Bronchial epithelial cell (primary cell): ENCODE results near the gene PHF5A. TPM values are rescaled to one million over a fixed set of nuclear protein-coding genes. Genes with fewer than 3 reads are reported as not detected.

Experiments
- DNase-seq: peaks from one replicate; pipeline ENCODE4 v3.0.0-alpha.2; 2010; ENCODE audit warnings: low read depth
- FAIRE-seq: peaks from 2 replicates; lab custom pipeline; 2011; peaks lifted over from hg19 to GRCh38; lab: Jason Lieb, UNC
- H3K27me3 ChIP-seq: 2 replicates; pipeline ENCODE4 v1.5.1; 2011; ENCODE audit warnings: low read length; ENCODE audit not compliant: control insufficient read depth, insufficient read depth
- H3K36me3 ChIP-seq: 2 replicates; pipeline ENCODE4 v1.5.1; 2011; ENCODE audit warnings: low read length; ENCODE audit not compliant: control insufficient read depth, insufficient read depth
- H3K4me3 ChIP-seq: 2 replicates; pipeline ENCODE4 v1.5.1; 2011; ENCODE audit warnings: mild to moderate bottlenecking, low read depth, low read length, control low read depth
- CTCF ChIP-seq: IDR thresholded peaks from 2 replicates; pipeline ENCODE4 v1.5.1; 2011; ENCODE audit warnings: mild to moderate bottlenecking, moderate library complexity, low read length, control low read depth, inconsistent platforms; ENCODE audit not compliant: insufficient read depth, severe bottlenecking
- total RNA-seq: library from RNA; depleted of rRNA; stranded (reverse); fragments of >200 nt; gene quantifications from 2 replicates; pipeline ENCODE4 v1.2.1, GENCODE V29; 2014

PHF5A gene
- total RNA-seq, 1 donor from 2014 or later: 111 TPM

GRCh38 chr22:41512421-41513194, 44.1 kb upstream of the PHF5A start:
- no peak overlapping the region for H3K4me3 ChIP-seq
- DNase-seq (peak; percentile 50), FAIRE-seq (peak; percentile 23)
- peaks cover 24% of the 10 kb centered on the region for H3K36me3 ChIP-seq
- H3K27me3 ChIP-seq: no peaks in the 10 kb centered on the region
- TF ChIP-seq CTCF: no peak

- no peak for TF ChIP-seq CTCF
- no peaks in the 10 kb centered on the region for H3K27me3 ChIP-seq
- FAIRE-seq (no peak), DNase-seq (no peak)
- no peak overlapping the region for H3K4me3 ChIP-seq
- H3K36me3 ChIP-seq: peaks cover 29% of the 10 kb centered on the region
These were observed 43.1 kb upstream of the PHF5A start for GRCh38 chr22:41511521-41511968.

- no peak for TF ChIP-seq CTCF
- DNase-seq (no peak), FAIRE-seq (no peak)
- Histone ChIP-seq H3K27me3 (no peaks in the 10 kb centered on the region), H3K4me3 (no peak overlapping the region), H3K36me3 (peaks cover 20% of the 10 kb centered on the region)
These were observed 40.3 kb upstream of the PHF5A start for GRCh38 chr22:41508770-41509170.

GRCh38 chr22:41507330-41508063, 39.0 kb upstream of the PHF5A start:
- Histone ChIP-seq H3K27me3 (no peaks in the 10 kb centered on the region), H3K4me3 (no peak overlapping the region), H3K36me3 (peaks cover 19% of the 10 kb centered on the region)
- TF ChIP-seq CTCF: no peak
- FAIRE-seq (no peak), DNase-seq (no peak)

- Histone ChIP-seq H3K27me3 (no peaks in the 10 kb centered on the region), H3K4me3 (no peak overlapping the region), H3K36me3 (peaks cover 19% of the 10 kb centered on the region)
- no peak for DNase-seq
- TF ChIP-seq CTCF: no peak
- FAIRE-seq: no peak
These were observed 37.2 kb upstream of the PHF5A start for GRCh38 chr22:41505511-41506220.
